H1 (cell line): ENCODE results near the gene VPS18. TPM values are rescaled to one million over a fixed set of nuclear protein-coding genes. Genes with fewer than 3 reads are reported as not detected.

Experiments
- BACH1 ChIP-seq: IDR thresholded peaks from 2 replicates; pipeline ENCODE4 v1.6.1; 2012; ENCODE audit warnings: low read length, improper control_type of control experiment
- CHD1 ChIP-seq: IDR thresholded peaks from 2 replicates; pipeline ENCODE4 v1.6.1; 2012; ENCODE audit warnings: low read depth, low read length, improper control_type of control experiment
- CREB1 ChIP-seq: IDR thresholded peaks from 2 replicates; pipeline ENCODE4 v1.6.1; 2012; ENCODE audit warnings: inconsistent platforms
- JUND ChIP-seq: IDR thresholded peaks from 2 replicates; pipeline ENCODE4 v1.6.1; 2011; ENCODE audit warnings: mild to moderate bottlenecking, improper control_type of control experiment, low read length
- RFX5 ChIP-seq: IDR thresholded peaks from 2 replicates; pipeline ENCODE4 v1.6.1; 2011; ENCODE audit warnings: low read depth, low read length, improper control_type of control experiment, borderline replicate concordance
- SIRT6 ChIP-seq: IDR thresholded peaks from one replicate; pipeline ENCODE4 v1.7.1; 2012; ENCODE audit warnings: low read length, inconsistent platforms
- SP4 ChIP-seq: IDR thresholded peaks from 2 replicates; pipeline ENCODE4 v1.6.1; 2012; ENCODE audit warnings: low read length, inconsistent platforms
- polyA plus RNA-seq, 7 experiments: library from polyadenylated mRNA; depleted of rRNA in 3 of 7; stranded (reverse) in 5 of 7; unstranded in 2 of 7; fragments of >200 nt in 5 of 7; fragments of 200-250 nt in 2 of 7; gene quantifications; 1 replicate in 5 of 7; 2 replicates in 1 of 7; 4 replicates in 1 of 7; pipeline versions ENCODE4 v1.2.1 to v1.2.3, GENCODE V29; 2011 to 2013; ENCODE audit warnings: missing spikeins in 2 of 7, mixed read lengths in 2 of 7
- total RNA-seq: library from RNA; stranded (reverse); fragmentation: NEBNext Ultra II Directional; extraction: Animal tissue kit (Norgen Biotek cat#: 25700); gene quantifications from 2 replicates; pipeline ENCODE4 v1.2.1, GENCODE V29; 2021
- TF ChIP-seq, protein P1 (sequence below): IDR thresholded peaks from 2 replicates; pipeline ENCODE4 v1.6.1; 2012; ENCODE audit warnings: inconsistent platforms

The VPS18 gene
- total and polyA plus RNA-seq, 2 of the 8 experiments (the other 6 are each of a cell fraction or from before 2014, with no cell fraction given): 28.9 to 32.7 TPM

DNA sequence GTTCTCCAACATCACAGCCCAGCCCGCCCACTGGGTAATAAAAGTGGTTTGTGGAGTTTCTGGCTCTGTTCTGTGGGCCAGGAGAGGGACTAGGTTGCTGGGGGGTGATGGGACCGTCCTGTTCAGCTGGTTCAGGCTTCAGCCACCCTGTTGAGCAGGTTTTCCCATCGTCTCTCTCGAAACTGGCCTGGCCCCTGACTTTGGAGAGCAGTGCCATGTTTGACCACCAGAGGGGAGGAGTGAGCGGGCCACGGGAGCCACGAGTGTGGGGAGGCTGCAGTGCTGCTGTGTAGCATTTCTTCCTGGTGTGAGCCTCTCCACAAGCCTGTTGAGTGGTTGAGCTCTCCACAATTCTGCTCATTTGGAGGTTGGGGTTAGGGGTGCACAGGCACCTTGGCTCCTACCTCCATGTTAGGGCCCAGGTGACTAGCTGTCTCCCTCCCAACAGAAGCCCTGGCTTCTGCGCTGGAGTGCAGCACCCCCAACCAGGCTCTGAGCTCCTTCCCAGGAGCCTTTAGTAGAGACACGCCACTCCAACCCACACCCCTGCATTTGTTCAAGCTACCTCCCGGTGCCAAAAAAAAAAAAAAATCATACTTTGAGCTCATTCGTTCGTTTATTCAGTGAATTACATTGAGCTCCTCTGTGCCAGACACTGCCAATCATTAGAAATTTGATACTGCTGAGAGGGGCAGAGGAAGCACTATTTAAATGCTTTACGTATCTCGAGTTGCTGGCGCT lies 36.5 kb upstream of the VPS18 start (continued):
- TF ChIP-seq SIRT6 (no peak), CREB1 (no peak), RFX5 (no peak), SP4 (no peak), BACH1 (peak; percentile 63), JUND (no peak), CHD1 (no peak)
- TF ChIP-seq, protein P1, sequence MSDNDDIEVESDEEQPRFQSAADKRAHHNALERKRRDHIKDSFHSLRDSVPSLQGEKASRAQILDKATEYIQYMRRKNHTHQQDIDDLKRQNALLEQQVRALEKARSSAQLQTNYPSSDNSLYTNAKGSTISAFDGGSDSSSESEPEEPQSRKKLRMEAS: peak; percentile 37; the same call in 1 of the 2 replicates
